Measurements from ENCODE around the gene GHR. TPM values are rescaled to one million over a fixed set of nuclear protein-coding genes. Genes with fewer than 3 reads are reported as not detected.
"Not testable (repeated sequence)": the region's sequence is repeated elsewhere in the genome, so short reads cannot be mapped to it uniquely, and the experiment has no call there.

Gene GHR
- total RNA-seq, 1 experiment from 2014 or later: not detected

GRCh38 chr5:42715785-42716184 is 292.5 kb downstream of the GHR start:
- no peak for DNase-seq (ENCODE audit: low read depth)

GRCh38 chr5:42718591-42718990 is 295.4 kb downstream of the GHR start:
- DNase-seq (ENCODE audit: low read depth): peak; percentile 9

- no peak for DNase-seq (ENCODE audit: low read depth)
Observed at GRCh38 chr5:42719034-42719433, 295.8 kb downstream of the GHR start.

- no peak for DNase-seq (ENCODE audit: low read depth)
Observed at GRCh38 chr5:42720251-42720650, 297.0 kb downstream of the GHR start.

DNA sequence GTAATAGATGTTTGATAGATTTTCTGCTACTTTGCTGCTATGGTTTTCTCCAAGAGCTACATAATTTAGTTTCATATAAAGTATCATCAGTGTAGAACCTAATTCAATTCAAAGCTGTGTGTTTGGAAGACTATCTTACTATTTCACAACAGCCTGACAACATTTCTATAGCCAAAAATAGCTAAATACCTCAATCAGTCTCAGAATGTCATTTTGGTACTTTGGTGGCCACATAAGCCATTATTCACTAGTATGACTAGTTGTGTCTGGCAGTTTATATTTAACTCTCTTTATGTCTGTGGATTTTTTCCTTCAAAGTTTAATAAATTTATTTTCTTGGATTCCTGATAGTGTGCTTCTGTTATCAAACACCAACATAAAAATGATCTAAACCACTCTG is 298.2 kb downstream of the GHR start:
- DNase-seq (ENCODE audit: low read depth): no peak

- DNase-seq (ENCODE audit: low read depth): not testable (repeated sequence)
Observed at GRCh38 chr5:42734531-42735058, 311.4 kb downstream of the GHR start.

DNA sequence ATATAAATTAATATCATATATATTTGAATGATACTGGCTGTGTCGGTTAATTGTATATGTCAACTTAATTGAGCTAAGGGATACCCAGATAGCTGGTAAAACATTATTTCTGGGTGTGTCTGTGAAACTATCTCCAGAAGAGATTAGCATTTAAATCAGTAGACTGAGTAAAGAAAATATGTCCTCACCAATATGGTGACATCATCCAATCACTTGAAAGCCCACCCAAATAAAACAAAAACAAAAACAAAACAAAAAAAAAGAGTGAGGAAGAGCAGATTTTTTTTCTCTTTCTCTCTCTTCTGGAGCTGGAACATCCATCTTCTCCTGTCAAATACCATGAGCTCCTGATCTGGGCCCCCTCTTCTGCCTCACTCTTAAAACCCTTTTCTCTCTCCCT is 317.7 kb downstream of the GHR start:
- DNase-seq (ENCODE audit: low read depth): no peak

- no peak for DNase-seq (ENCODE audit: low read depth)
Observed at GRCh38 chr5:42745426-42745825, 322.2 kb downstream of the GHR start.

DNA sequence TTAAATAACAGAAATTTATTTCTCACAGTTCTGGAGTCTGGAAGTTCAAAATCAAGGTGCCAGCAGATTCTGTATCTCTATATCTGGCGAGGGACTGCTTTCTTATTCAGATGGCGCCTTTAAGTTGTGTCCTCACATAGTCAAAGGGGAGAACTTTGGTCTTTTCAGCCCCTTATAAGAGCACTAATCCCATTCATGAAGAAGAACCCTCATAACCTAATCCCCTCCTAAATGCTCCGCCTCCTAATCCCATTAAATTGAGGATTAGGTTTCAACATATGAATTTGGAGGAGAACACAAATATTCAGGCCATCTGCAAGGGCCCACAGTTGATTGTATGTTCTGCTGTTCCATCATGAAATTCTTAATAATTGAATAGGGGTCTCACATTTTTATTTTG is 322.6 kb downstream of the GHR start:
- DNase-seq (ENCODE audit: low read depth): no peak

GRCh38 chr5:42749020-42749419 is 325.8 kb downstream of the GHR start:
- no peak for DNase-seq (ENCODE audit: low read depth)

DNA sequence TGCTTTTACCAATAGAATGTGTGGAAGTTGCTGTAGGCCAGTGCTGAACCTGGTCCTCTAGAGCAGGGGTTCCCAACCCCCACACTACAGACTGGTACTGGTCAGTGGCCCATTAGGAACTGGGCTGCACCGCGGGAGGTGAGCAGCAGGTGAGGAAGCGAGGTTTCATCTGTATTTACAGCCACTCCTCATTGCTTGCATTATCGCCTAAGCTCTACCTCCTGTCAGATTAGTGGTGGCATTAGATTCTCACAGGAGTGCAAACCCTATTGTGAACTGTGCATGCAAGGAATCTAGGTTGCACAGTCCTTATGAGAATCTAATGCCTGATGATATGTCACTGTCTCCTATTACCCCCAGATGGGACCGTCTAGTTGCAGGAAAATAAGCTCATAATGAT is 327.3 kb downstream of the GHR start:
- DNase-seq (ENCODE audit: low read depth): no peak

DNA sequence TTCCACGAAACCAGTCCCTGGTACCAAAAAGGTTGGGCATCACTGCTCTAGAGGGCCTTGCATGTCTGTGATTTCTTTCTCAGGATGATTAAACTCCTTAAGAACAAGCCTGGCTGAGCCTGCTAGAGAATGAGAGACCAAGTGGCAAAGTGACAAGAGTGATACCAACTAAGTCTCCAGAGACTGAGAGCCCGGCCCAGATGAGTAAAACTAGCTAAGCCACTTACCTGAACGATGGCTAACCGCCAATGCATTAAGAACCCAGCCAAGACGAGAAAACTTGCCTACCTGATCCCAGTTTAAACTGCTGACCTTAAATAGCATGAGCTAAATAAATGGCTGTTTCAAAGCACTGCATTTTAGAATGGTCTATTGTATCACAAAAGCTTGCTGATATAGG is 327.8 kb downstream of the GHR start:
- DNase-seq (ENCODE audit: low read depth): no peak

GRCh38 chr5:42753099-42753498 is 329.9 kb downstream of the GHR start:
- DNase-seq (ENCODE audit: low read depth): no peak

GRCh38 chr5:42756606-42757601 is 333.7 kb downstream of the GHR start, which contains the start of gene CCDC152:
Gene CCDC152, plus strand, starts transcription at chr5:42756818. Its CDS starts 2,304 bp downstream, at chr5:42759122.
- DNase-seq (ENCODE audit: low read depth): peak; percentile 44

- DNase-seq (ENCODE audit: low read depth): peak; percentile 4
Observed at GRCh38 chr5:42759456-42759855, 336.2 kb downstream of the GHR start.

- DNase-seq (ENCODE audit: low read depth): no peak
Observed at GRCh38 chr5:42760426-42760825, 337.2 kb downstream of the GHR start.

GRCh38 chr5:42761791-42762190 is 338.6 kb downstream of the GHR start:
- DNase-seq (ENCODE audit: low read depth): no peak

DNA sequence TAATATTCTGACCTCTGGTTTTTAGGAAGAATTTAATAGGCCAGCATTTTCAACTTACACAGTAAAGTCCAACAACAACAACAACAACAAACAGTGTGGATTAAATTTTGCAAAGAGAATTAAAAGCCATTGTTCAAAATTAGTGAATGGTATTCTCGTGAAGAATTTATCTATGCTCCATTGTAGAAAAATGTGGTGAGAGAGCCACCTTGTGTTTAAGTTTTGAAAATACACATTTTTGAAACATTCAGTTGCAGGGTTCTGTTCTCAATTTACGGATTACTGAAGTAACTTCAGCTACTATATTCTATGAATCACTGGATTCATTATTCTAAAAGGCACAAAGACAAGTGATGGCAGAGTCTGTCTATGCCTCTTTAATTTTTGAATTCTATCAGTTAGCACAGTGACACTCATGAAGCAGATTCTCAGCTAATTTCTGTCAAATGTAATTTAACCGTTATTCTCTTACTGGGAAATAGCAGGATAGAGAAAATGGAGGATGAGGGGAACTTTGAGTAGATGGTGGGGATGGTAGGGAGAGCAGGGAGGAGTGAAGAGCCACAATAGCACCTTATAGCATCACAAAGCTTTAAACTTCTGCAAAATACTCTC is 344.4 kb downstream of the GHR start:
- no peak for DNase-seq (ENCODE audit: low read depth)

GRCh38 chr5:42768106-42768504 is 344.9 kb downstream of the GHR start:
- DNase-seq (ENCODE audit: low read depth): no peak

DNA sequence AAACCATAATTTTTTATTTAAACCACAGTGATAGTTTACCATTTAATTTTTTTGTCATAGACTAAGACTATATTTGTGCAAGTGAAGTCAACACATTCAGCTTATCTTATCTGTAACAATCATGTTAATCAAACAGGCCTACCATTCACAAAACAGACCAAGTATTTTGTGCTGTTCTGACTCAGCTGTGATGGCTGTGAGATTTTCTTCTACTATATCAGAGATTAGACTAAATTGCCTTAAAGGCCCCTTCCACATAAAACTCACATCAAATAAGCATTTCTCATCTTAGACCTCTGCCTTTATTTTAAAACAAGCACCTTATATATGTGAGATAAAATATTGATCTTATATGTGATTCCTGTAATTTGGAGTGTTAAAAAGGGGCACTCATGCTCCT is 346.8 kb downstream of the GHR start:
- DNase-seq (ENCODE audit: low read depth): no peak
